GM23338 (cell line): ENCODE measurements around the gene INPPL1. TPM values are rescaled to one million over a fixed set of nuclear protein-coding genes. Genes with fewer than 3 reads are reported as not detected.

ENCODE experiments used
- ATAC-seq: fragments of 200-7000 bp; cut with Tn5 transposase; 3 replicates; pipeline ENCODE4 v1.9.1; 2020
- DNase-seq: peaks from one replicate; pipeline ENCODE4 v3.0.0-alpha.2; 2015; ENCODE audit warnings: low spot score
- H2AFZ ChIP-seq: fragments of 200-600 bp; sonication (generic); 2 replicates; pipeline ENCODE4 v1.8.0; 2016; ENCODE audit warnings: antibody characterized with exemption, mild to moderate bottlenecking, moderate library complexity
- H3F3A ChIP-seq: fragments of 200-600 bp; sonication (generic); replicated peaks from 2 replicates; pipeline ENCODE4 v1.8.0; 2017; ENCODE audit warnings: antibody characterized with exemption, mixed run types, low read depth
- H3K27ac ChIP-seq: fragments of 200-600 bp; sonication (generic); 2 replicates; pipeline ENCODE4 v1.6.1; 2016; ENCODE audit warnings: low read depth
- H3K27me3 ChIP-seq: fragments of 200-600 bp; sonication (generic); 2 replicates; pipeline ENCODE4 v1.8.0; 2016; ENCODE audit warnings: mild to moderate bottlenecking, mixed run types, moderate library complexity; ENCODE audit not compliant: insufficient read depth
- H3K36me3 ChIP-seq: fragments of 200-600 bp; sonication (generic); 2 replicates; pipeline ENCODE4 v1.8.0; 2016; ENCODE audit warnings: mild to moderate bottlenecking; ENCODE audit not compliant: insufficient read depth
- H3K4me1 ChIP-seq: fragments of 200-600 bp; sonication (generic); 2 replicates; pipeline ENCODE4 v1.8.0; 2016; ENCODE audit warnings: mild to moderate bottlenecking, moderate library complexity; ENCODE audit not compliant: insufficient read depth
- H3K4me2 ChIP-seq: fragments of 200-600 bp; sonication (generic); 2 replicates; pipeline ENCODE4 v1.7.1; 2017; ENCODE audit warnings: mixed run types
- H3K4me3 ChIP-seq: fragments of 200-600 bp; sonication (generic); 2 replicates; pipeline ENCODE4 v1.6.1; 2016; ENCODE audit warnings: mixed run types
- H3K79me2 ChIP-seq: fragments of 200-600 bp; sonication (generic); replicated peaks from 2 replicates; pipeline ENCODE4 v1.8.0; 2017; ENCODE audit warnings: mild to moderate bottlenecking; ENCODE audit not compliant: insufficient read depth
- H3K9me2 ChIP-seq: fragments of 200-600 bp; sonication (generic); 2 replicates; pipeline ENCODE4 v1.8.0; 2017; ENCODE audit not compliant: insufficient read depth
- H4K20me1 ChIP-seq: fragments of 200-600 bp; sonication (generic); replicated peaks from 2 replicates; pipeline ENCODE4 v1.8.0; 2017; ENCODE audit warnings: mild to moderate bottlenecking; ENCODE audit not compliant: insufficient read depth
- H3K27ac Mint-ChIP-seq: 2 replicates; pipeline ENCODE4 v1.8.0; 2020; ENCODE audit warnings: inconsistent platforms, mild to moderate bottlenecking, moderate library complexity, mixed read lengths
- H3K27me3 Mint-ChIP-seq: 3 replicates; pipeline ENCODE4 v1.8.0; 2022; ENCODE audit warnings: low read depth, mild to moderate bottlenecking, moderate library complexity, mixed read lengths, inconsistent platforms; ENCODE audit not compliant: insufficient read depth, poor library complexity
- H3K36me3 Mint-ChIP-seq: 3 replicates; pipeline ENCODE4 v1.8.0; 2021; ENCODE audit warnings: low read depth, mild to moderate bottlenecking, inconsistent platforms, moderate library complexity, mixed read lengths
- H3K4me1 Mint-ChIP-seq: 3 replicates; pipeline ENCODE4 v1.8.0; 2020; ENCODE audit warnings: mild to moderate bottlenecking, inconsistent platforms, mixed read lengths
- H3K4me3 Mint-ChIP-seq: 3 replicates; pipeline ENCODE4 v1.8.0; 2021; ENCODE audit warnings: moderate library complexity, mild to moderate bottlenecking, inconsistent platforms, mixed read lengths
- H3K9me3 Mint-ChIP-seq: 3 replicates; pipeline ENCODE4 v1.8.0; 2020; ENCODE audit warnings: moderate library complexity, mild to moderate bottlenecking, inconsistent platforms, mixed read lengths
- EZH2 ChIP-seq: fragments of 200-600 bp; sonication (generic); IDR thresholded peaks from one replicate; pipeline ENCODE4 v1.8.0; 2017; ENCODE audit warnings: antibody characterized with exemption, mild to moderate bottlenecking, low read depth; ENCODE audit not compliant: unreplicated experiment
- NANOG ChIP-seq: IDR thresholded peaks from 2 replicates; pipeline ENCODE4 v1.6.1; 2016; ENCODE audit warnings: antibody characterized with exemption, borderline replicate concordance
- POLR2AphosphoS5 ChIP-seq: IDR thresholded peaks from 2 replicates; pipeline ENCODE4 v1.6.1; 2016; ENCODE audit warnings: antibody characterized with exemption, low read depth
- STAT1 ChIP-seq: IDR thresholded peaks from one replicate; pipeline ENCODE4 v1.6.1; 2016; ENCODE audit warnings: antibody characterized with exemption; ENCODE audit not compliant: unreplicated experiment
- ZNF114 ChIP-seq: fragments of 250-450 bp; sonication (Bioruptor Pico); IDR thresholded peaks from 2 replicates; pipeline ENCODE4 v1.5.0; 2020; ENCODE audit warnings: mild to moderate bottlenecking, moderate library complexity
- ZNF331 ChIP-seq: fragments of 250-450 bp; sonication (Bioruptor Pico); IDR thresholded peaks from 2 replicates; pipeline ENCODE4 v1.5.0; 2020; ENCODE audit warnings: low read depth, mild to moderate bottlenecking, moderate library complexity
- polyA plus RNA-seq: library from polyadenylated mRNA; unstranded; fragments of >200 nt; fragmentation: Nextera tagmentation; extraction: Ambion mirVana; gene quantifications from 2 replicates; pipeline ENCODE4 v1.2.1, GENCODE V29; 2016
- total RNA-seq: library from RNA; depleted of rRNA; stranded (reverse); fragments of >200 nt; shearing (Covaris generic); gene quantifications from 2 replicates; pipeline ENCODE4 v1.2.3, GENCODE V29; 2014
- TF ChIP-seq, protein P1 (sequence below): fragments of 250-450 bp; sonication (Bioruptor Pico); IDR thresholded peaks from 2 replicates; pipeline ENCODE4 v1.5.0; 2020; ENCODE audit warnings: mild to moderate bottlenecking, moderate library complexity
- TF ChIP-seq, protein P2 (sequence below): IDR thresholded peaks from 2 replicates; pipeline ENCODE4 v1.6.1; 2016; ENCODE audit warnings: antibody characterized with exemption
- TF ChIP-seq, protein P3 (sequence below), 2 experiments: fragments of 200-600 bp in 1 of 2; sonication (generic) in 1 of 2; conservative IDR thresholded peaks; 2 replicates each; pipeline versions ENCODE4 v1.5.1 to v1.6.1; 2016 to 2017; ENCODE audit warnings: antibody characterized with exemption in 2 of 2, low read depth in 2 of 2, mild to moderate bottlenecking in 2 of 2, moderate library complexity in 1 of 2
- TF ChIP-seq, protein P4 (sequence below): IDR thresholded peaks from one replicate; pipeline ENCODE4 v1.6.1; 2018; ENCODE audit warnings: antibody characterized with exemption; ENCODE audit not compliant: unreplicated experiment

INPPL1 gene
- total and polyA plus RNA-seq, 2 experiments from 2014 or later, result 21.5 to 54.7 TPM

DNA sequence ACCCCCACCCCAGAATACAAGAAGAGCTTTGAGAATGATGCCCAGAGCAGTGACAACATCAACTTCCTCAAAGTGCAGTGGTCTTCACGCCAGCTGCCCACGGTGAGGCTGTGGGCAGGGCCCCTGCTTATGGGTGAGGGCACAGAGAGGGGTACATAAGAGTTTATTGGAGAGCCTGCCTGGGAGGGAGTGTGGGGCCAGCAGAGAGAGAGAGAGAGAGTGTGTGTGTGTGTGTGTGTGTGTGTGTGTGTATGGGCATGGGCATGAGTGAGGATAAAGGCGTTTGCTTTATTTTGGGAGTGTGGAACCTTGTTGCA is 9.9 kb downstream of the INPPL1 start:
- Histone ChIP-seq H3K27me3 (peaks cover 12% of the 10 kb centered on the region), H2AFZ (no peak overlapping the region), H3K4me3 (no peak overlapping the region), H3K36me3 (no peaks in the 10 kb centered on the region; the same call in 1 of the 2 replicates), H3K4me2 (no peak overlapping the region), H3K9me2 (no peaks in the 10 kb centered on the region), H3F3A (no peaks in the 10 kb centered on the region), H3K4me1 (peaks cover 13% of the 10 kb centered on the region), H3K79me2 (no peaks in the 10 kb centered on the region), H4K20me1 (no peaks in the 10 kb centered on the region; the same call in 1 of the 2 replicates), H3K27ac (no peak overlapping the region)
- no peak overlapping the region for H3K4me3 Mint-ChIP-seq
- no peak for DNase-seq
- H3K4me1 Mint-ChIP-seq, result peaks cover 16% of the 10 kb centered on the region
- TF ChIP-seq POLR2AphosphoS5, result no peak
- ATAC-seq, result no peak
- no peak overlapping the region for H3K27ac Mint-ChIP-seq
- H3K9me3 Mint-ChIP-seq, result no peaks in the 10 kb centered on the region
- peaks cover 21% of the 10 kb centered on the region for H3K27me3 Mint-ChIP-seq
- peaks cover 69% of the 10 kb centered on the region for H3K36me3 Mint-ChIP-seq

DNA sequence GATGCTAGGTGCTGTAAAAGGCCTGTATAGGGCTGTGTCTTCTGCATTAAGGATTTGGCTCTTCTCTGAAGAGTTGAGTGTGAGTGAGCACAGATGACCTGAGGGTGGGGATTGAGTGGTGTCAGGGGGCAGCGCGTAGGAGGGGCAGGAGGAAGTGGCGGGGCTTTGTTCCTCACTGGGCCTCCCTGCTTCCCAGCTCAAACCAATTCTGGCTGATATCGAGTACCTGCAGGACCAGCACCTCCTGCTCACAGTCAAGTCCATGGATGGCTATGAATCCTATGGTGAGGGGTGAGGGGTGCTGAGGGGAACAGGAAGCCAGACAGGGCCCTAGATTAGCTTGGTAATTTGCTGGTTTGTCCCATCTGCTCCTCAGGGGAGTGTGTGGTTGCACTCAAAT is 10.4 kb downstream of the INPPL1 start:
- Histone ChIP-seq H3K4me1 (peaks cover 13% of the 10 kb centered on the region), H3F3A (no peaks in the 10 kb centered on the region), H4K20me1 (no peaks in the 10 kb centered on the region; the same call in 1 of the 2 replicates), H3K27me3 (peaks cover 17% of the 10 kb centered on the region), H3K9me2 (no peaks in the 10 kb centered on the region), H2AFZ (no peak overlapping the region), H3K4me2 (no peak overlapping the region), H3K27ac (no peak overlapping the region), H3K36me3 (no peaks in the 10 kb centered on the region; the same call in 1 of the 2 replicates), H3K4me3 (no peak overlapping the region), H3K79me2 (no peaks in the 10 kb centered on the region)
- no peak overlapping the region for H3K4me3 Mint-ChIP-seq
- peaks cover 65% of the 10 kb centered on the region for H3K36me3 Mint-ChIP-seq
- H3K9me3 Mint-ChIP-seq, result no peaks in the 10 kb centered on the region
- no peak for DNase-seq
- H3K4me1 Mint-ChIP-seq, result peaks cover 17% of the 10 kb centered on the region
- peaks cover 24% of the 10 kb centered on the region for H3K27me3 Mint-ChIP-seq
- no peak for ATAC-seq
- H3K27ac Mint-ChIP-seq, result no peak overlapping the region
- TF ChIP-seq NANOG, result no peak
- TF ChIP-seq ZNF331 (CRISPR knock-in tag), result no peak
- no peak for TF ChIP-seq STAT1
- TF ChIP-seq EZH2, result no peak
- TF ChIP-seq ZNF114 (CRISPR knock-in tag), result no peak
- TF ChIP-seq, protein P1, sequence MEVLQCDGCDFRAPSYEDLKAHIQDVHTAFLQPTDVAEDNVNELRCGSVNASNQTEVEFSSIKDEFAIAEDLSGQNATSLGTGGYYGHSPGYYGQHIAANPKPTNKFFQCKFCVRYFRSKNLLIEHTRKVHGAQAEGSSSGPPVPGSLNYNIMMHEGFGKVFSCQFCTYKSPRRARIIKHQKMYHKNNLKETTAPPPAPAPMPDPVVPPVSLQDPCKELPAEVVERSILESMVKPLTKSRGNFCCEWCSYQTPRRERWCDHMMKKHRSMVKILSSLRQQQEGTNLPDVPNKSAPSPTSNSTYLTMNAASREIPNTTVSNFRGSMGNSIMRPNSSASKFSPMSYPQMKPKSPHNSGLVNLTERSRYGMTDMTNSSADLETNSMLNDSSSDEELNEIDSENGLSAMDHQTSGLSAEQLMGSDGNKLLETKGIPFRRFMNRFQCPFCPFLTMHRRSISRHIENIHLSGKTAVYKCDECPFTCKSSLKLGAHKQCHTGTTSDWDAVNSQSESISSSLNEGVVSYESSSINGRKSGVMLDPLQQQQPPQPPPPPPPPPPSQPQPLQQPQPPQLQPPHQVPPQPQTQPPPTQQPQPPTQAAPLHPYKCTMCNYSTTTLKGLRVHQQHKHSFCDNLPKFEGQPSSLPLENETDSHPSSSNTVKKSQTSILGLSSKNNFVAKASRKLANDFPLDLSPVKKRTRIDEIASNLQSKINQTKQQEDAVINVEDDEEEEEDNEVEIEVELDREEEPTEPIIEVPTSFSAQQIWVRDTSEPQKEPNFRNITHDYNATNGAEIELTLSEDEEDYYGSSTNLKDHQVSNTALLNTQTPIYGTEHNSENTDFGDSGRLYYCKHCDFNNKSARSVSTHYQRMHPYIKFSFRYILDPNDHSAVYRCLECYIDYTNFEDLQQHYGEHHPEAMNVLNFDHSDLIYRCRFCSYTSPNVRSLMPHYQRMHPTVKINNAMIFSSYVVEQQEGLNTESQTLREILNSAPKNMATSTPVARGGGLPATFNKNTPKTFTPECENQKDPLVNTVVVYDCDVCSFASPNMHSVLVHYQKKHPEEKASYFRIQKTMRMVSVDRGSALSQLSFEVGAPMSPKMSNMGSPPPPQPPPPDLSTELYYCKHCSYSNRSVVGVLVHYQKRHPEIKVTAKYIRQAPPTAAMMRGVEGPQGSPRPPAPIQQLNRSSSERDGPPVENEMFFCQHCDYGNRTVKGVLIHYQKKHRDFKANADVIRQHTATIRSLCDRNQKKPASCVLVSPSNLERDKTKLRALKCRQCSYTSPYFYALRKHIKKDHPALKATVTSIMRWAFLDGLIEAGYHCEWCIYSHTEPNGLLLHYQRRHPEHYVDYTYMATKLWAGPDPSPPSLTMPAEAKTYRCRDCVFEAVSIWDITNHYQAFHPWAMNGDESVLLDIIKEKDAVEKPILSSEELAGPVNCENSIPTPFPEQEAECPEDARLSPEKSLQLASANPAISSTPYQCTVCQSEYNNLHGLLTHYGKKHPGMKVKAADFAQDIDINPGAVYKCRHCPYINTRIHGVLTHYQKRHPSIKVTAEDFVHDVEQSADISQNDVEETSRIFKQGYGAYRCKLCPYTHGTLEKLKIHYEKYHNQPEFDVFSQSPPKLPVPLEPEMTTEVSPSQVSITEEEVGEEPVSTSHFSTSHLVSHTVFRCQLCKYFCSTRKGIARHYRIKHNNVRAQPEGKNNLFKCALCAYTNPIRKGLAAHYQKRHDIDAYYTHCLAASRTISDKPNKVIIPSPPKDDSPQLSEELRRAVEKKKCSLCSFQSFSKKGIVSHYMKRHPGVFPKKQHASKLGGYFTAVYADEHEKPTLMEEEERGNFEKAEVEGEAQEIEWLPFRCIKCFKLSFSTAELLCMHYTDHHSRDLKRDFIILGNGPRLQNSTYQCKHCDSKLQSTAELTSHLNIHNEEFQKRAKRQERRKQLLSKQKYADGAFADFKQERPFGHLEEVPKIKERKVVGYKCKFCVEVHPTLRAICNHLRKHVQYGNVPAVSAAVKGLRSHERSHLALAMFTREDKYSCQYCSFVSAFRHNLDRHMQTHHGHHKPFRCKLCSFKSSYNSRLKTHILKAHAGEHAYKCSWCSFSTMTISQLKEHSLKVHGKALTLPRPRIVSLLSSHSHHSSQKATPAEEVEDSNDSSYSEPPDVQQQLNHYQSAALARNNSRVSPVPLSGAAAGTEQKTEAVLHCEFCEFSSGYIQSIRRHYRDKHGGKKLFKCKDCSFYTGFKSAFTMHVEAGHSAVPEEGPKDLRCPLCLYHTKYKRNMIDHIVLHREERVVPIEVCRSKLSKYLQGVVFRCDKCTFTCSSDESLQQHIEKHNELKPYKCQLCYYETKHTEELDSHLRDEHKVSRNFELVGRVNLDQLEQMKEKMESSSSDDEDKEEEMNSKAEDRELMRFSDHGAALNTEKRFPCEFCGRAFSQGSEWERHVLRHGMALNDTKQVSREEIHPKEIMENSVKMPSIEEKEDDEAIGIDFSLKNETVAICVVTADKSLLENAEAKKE (CRISPR knock-in tag), result no peak
- TF ChIP-seq POLR2AphosphoS5, result no peak
- TF ChIP-seq, protein P2, sequence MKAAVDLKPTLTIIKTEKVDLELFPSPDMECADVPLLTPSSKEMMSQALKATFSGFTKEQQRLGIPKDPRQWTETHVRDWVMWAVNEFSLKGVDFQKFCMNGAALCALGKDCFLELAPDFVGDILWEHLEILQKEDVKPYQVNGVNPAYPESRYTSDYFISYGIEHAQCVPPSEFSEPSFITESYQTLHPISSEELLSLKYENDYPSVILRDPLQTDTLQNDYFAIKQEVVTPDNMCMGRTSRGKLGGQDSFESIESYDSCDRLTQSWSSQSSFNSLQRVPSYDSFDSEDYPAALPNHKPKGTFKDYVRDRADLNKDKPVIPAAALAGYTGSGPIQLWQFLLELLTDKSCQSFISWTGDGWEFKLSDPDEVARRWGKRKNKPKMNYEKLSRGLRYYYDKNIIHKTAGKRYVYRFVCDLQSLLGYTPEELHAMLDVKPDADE, result no peak
- TF ChIP-seq, protein P3, sequence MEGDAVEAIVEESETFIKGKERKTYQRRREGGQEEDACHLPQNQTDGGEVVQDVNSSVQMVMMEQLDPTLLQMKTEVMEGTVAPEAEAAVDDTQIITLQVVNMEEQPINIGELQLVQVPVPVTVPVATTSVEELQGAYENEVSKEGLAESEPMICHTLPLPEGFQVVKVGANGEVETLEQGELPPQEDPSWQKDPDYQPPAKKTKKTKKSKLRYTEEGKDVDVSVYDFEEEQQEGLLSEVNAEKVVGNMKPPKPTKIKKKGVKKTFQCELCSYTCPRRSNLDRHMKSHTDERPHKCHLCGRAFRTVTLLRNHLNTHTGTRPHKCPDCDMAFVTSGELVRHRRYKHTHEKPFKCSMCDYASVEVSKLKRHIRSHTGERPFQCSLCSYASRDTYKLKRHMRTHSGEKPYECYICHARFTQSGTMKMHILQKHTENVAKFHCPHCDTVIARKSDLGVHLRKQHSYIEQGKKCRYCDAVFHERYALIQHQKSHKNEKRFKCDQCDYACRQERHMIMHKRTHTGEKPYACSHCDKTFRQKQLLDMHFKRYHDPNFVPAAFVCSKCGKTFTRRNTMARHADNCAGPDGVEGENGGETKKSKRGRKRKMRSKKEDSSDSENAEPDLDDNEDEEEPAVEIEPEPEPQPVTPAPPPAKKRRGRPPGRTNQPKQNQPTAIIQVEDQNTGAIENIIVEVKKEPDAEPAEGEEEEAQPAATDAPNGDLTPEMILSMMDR (conservative IDR thresholded peaks at IDR 0.05; ENCODE audit: low read depth in 2 of 2), result no peak
- TF ChIP-seq, protein P4, sequence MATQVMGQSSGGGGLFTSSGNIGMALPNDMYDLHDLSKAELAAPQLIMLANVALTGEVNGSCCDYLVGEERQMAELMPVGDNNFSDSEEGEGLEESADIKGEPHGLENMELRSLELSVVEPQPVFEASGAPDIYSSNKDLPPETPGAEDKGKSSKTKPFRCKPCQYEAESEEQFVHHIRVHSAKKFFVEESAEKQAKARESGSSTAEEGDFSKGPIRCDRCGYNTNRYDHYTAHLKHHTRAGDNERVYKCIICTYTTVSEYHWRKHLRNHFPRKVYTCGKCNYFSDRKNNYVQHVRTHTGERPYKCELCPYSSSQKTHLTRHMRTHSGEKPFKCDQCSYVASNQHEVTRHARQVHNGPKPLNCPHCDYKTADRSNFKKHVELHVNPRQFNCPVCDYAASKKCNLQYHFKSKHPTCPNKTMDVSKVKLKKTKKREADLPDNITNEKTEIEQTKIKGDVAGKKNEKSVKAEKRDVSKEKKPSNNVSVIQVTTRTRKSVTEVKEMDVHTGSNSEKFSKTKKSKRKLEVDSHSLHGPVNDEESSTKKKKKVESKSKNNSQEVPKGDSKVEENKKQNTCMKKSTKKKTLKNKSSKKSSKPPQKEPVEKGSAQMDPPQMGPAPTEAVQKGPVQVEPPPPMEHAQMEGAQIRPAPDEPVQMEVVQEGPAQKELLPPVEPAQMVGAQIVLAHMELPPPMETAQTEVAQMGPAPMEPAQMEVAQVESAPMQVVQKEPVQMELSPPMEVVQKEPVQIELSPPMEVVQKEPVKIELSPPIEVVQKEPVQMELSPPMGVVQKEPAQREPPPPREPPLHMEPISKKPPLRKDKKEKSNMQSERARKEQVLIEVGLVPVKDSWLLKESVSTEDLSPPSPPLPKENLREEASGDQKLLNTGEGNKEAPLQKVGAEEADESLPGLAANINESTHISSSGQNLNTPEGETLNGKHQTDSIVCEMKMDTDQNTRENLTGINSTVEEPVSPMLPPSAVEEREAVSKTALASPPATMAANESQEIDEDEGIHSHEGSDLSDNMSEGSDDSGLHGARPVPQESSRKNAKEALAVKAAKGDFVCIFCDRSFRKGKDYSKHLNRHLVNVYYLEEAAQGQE, result no peak
